H1 (cell line): ENCODE results near the gene RNF26. TPM values are rescaled to one million over a fixed set of nuclear protein-coding genes. Genes with fewer than 3 reads are reported as not detected.

ENCODE experiments used
- CTCF ChIA-PET: fragments of 300-600 bp; sonication (Branson Sonifier 250); formaldehyde crosslinking; loops from one replicate; lab custom pipeline; 2021; ENCODE audit not compliant: partially characterized antibody; lab: Charles Lee
- POLR2A ChIA-PET: fragments of 300-600 bp; sonication (Branson Sonifier 250); formaldehyde crosslinking; loops from one replicate; lab custom pipeline; 2021; ENCODE audit warnings: inconsistent platforms; ENCODE audit not compliant: partially characterized antibody; lab: Charles Lee
- DNase-seq, 2 experiments: peaks; one replicate each; pipeline versions ENCODE4 v3.0.0 to v3.0.0-alpha.2; 2010 to 2022; ENCODE audit warnings: low spot score in 2 of 2, low read depth in 1 of 2, mixed read lengths in 1 of 2
- FAIRE-seq: peaks from 2 replicates; lab custom pipeline; 2011; peaks lifted over from hg19 to GRCh38; lab: Jason Lieb, UNC
- H2AFZ ChIP-seq: 2 replicates; pipeline ENCODE4 v1.8.1; 2012; ENCODE audit warnings: low read length, inconsistent platforms
- H2AK5ac ChIP-seq: 2 replicates; pipeline ENCODE4 v1.6.1; 2013; ENCODE audit warnings: low read depth, low read length
- H2BK120ac ChIP-seq: replicated peaks from 2 replicates; pipeline ENCODE3; 2013; ENCODE audit warnings: low read depth, low read length, inconsistent platforms
- H2BK12ac ChIP-seq: 2 replicates; pipeline ENCODE4 v1.6.1; 2013; ENCODE audit warnings: low read depth, low read length
- H2BK15ac ChIP-seq: 2 replicates; pipeline ENCODE4 v1.6.1; 2013; ENCODE audit warnings: low read length
- H2BK20ac ChIP-seq: 2 replicates; pipeline ENCODE4 v1.6.1; 2013; ENCODE audit warnings: low read length
- H2BK5ac ChIP-seq: 2 replicates; pipeline ENCODE4 v1.6.1; 2013; ENCODE audit warnings: low read depth, low read length
- H3K14ac ChIP-seq: 2 replicates; pipeline ENCODE4 v1.6.1; 2013; ENCODE audit warnings: inconsistent platforms; ENCODE audit not compliant: insufficient read length
- H3K18ac ChIP-seq: 2 replicates; pipeline ENCODE4 v1.6.1; 2013; ENCODE audit warnings: low read length; ENCODE audit errors: extremely low read depth
- H3K23ac ChIP-seq: 2 replicates; pipeline ENCODE4 v1.6.1; 2013; ENCODE audit warnings: inconsistent platforms; ENCODE audit not compliant: insufficient read length
- H3K23me2 ChIP-seq: 2 replicates; pipeline ENCODE4 v1.6.1; 2013; ENCODE audit warnings: low read depth, low read length
- H3K27ac ChIP-seq: 2 replicates; pipeline ENCODE4 v1.6.1; 2011; ENCODE audit warnings: low read depth, low read length, inconsistent platforms
- H3K27me3 ChIP-seq, 4 experiments: replicated peaks in 1 of 4; 1 replicate in 1 of 4; 2 replicates in 3 of 4; pipeline versions ENCODE4 v1.6.1 to v1.8.1; 2011 to 2013; ENCODE audit warnings: low read length in 3 of 4, mild to moderate bottlenecking in 3 of 4, inconsistent platforms in 2 of 4, mixed read lengths in 2 of 4, moderate library complexity in 1 of 4; ENCODE audit not compliant: control insufficient read depth in 3 of 4, insufficient read depth in 3 of 4; ENCODE audit errors: extremely low read depth in 1 of 4
- H3K36me3 ChIP-seq, 4 experiments: 2 replicates each; pipeline versions ENCODE4 v1.6.1 to v1.8.1; 2011 to 2013; ENCODE audit warnings: mild to moderate bottlenecking in 4 of 4, low read length in 3 of 4, moderate library complexity in 2 of 4, control low read depth in 1 of 4, inconsistent platforms in 1 of 4; ENCODE audit not compliant: insufficient read depth in 4 of 4, control insufficient read depth in 2 of 4
- H3K4ac ChIP-seq: replicated peaks from 2 replicates; pipeline ENCODE3; 2013; ENCODE audit warnings: low read length, low read depth, mixed read lengths, inconsistent platforms; ENCODE audit not compliant: insufficient read length
- H3K4me1 ChIP-seq, 4 experiments: replicated peaks in 1 of 4; 1 replicate in 1 of 4; 2 replicates in 3 of 4; pipeline versions ENCODE4 v1.6.1 to v1.8.1; 2011 to 2013; ENCODE audit warnings: low read length in 3 of 4, inconsistent platforms in 2 of 4, mixed read lengths in 1 of 4; ENCODE audit not compliant: insufficient read depth in 4 of 4, control insufficient read depth in 3 of 4
- H3K4me2 ChIP-seq, 2 experiments: 2 replicates each; pipeline versions ENCODE4 v1.6.1 to v1.8.1; 2011 to 2013; ENCODE audit warnings: low read depth in 2 of 2, low read length in 2 of 2, control low read depth in 1 of 2, inconsistent platforms in 1 of 2, mild to moderate bottlenecking in 1 of 2; ENCODE audit not compliant: insufficient read depth in 1 of 2
- H3K4me3 ChIP-seq, 4 experiments: fragments of 200-600, 300-600 bp in 1 of 4; sonication (generic), shearing (Covaris generic), sonication (Bioruptor Twin) in 1 of 4; 2 replicates each; pipeline versions ENCODE4 v1.5.1 to v1.8.1; 2011 to 2016; ENCODE audit warnings: low read length in 4 of 4, low read depth in 3 of 4, control low read depth in 2 of 4, inconsistent platforms in 2 of 4, mild to moderate bottlenecking in 2 of 4, mixed read lengths in 1 of 4, moderate library complexity in 1 of 4; ENCODE audit not compliant: insufficient read depth in 2 of 4; ENCODE audit errors: extremely low read depth in 1 of 4
- H3K56ac ChIP-seq: replicated peaks from 2 replicates; pipeline ENCODE3; 2013; ENCODE audit warnings: low read depth, mild to moderate bottlenecking, mixed read lengths, low read length, inconsistent platforms; ENCODE audit not compliant: insufficient read length
- H3K79me1 ChIP-seq: 2 replicates; pipeline ENCODE4 v1.6.1; 2013; ENCODE audit warnings: low read depth, low read length, control low read depth
- H3K79me2 ChIP-seq, 2 experiments: 2 replicates each; pipeline versions ENCODE4 v1.6.1 to v1.8.1; 2012 to 2013; ENCODE audit warnings: low read length in 2 of 2, mild to moderate bottlenecking in 2 of 2, inconsistent platforms in 1 of 2; ENCODE audit not compliant: insufficient read depth in 2 of 2, control insufficient read depth in 1 of 2
- H3K9ac ChIP-seq, 4 experiments: replicated peaks in 1 of 4; 1 replicate in 1 of 4; 2 replicates in 3 of 4; pipeline versions ENCODE4 v1.6.1 to v1.8.1; 2011 to 2013; ENCODE audit warnings: low read depth in 3 of 4, low read length in 3 of 4, control low read depth in 2 of 4, mild to moderate bottlenecking in 2 of 4, moderate library complexity in 2 of 4, inconsistent platforms in 1 of 4; ENCODE audit errors: extremely low read depth in 1 of 4
- H3K9me3 ChIP-seq, 2 experiments: 2 replicates each; pipeline versions ENCODE4 v1.6.1 to v1.8.1; 2012 to 2013; ENCODE audit warnings: mild to moderate bottlenecking in 2 of 2, moderate library complexity in 2 of 2, control low read depth in 1 of 2, inconsistent platforms in 1 of 2, low read depth in 1 of 2, low read length in 1 of 2, mixed read lengths in 1 of 2; ENCODE audit not compliant: insufficient read depth in 2 of 2
- H4K20me1 ChIP-seq, 2 experiments: replicated peaks in 1 of 2; 2 replicates each; pipeline versions ENCODE3 to v1.8.1; 2011 to 2013; ENCODE audit warnings: inconsistent platforms in 2 of 2, low read length in 2 of 2, mild to moderate bottlenecking in 1 of 2; ENCODE audit not compliant: insufficient read depth in 2 of 2, control insufficient read depth in 1 of 2
- H4K5ac ChIP-seq: 2 replicates; pipeline ENCODE4 v1.6.1; 2013; ENCODE audit warnings: low read length, low read depth, mixed read lengths, inconsistent platforms; ENCODE audit not compliant: insufficient read length
- H4K8ac ChIP-seq: 2 replicates; pipeline ENCODE4 v1.8.0; 2013; ENCODE audit warnings: mild to moderate bottlenecking, moderate library complexity, low read length, inconsistent platforms; ENCODE audit not compliant: insufficient read depth; ENCODE audit errors: extremely low read depth
- H4K91ac ChIP-seq: replicated peaks from 2 replicates; pipeline ENCODE3; 2013; ENCODE audit warnings: low read length, mixed read lengths, inconsistent platforms; ENCODE audit not compliant: insufficient read length
- ATF2 ChIP-seq: IDR thresholded peaks from 2 replicates; pipeline ENCODE4 v1.6.1; 2012; ENCODE audit warnings: low read length, inconsistent platforms
- E2F6 ChIP-seq: IDR thresholded peaks from 2 replicates; pipeline ENCODE4 v1.6.1; 2012; ENCODE audit warnings: inconsistent platforms
- JUND ChIP-seq: IDR thresholded peaks from 2 replicates; pipeline ENCODE4 v1.6.1; 2011; ENCODE audit warnings: mild to moderate bottlenecking, improper control_type of control experiment, low read length
- NANOG ChIP-seq: IDR thresholded peaks from 2 replicates; pipeline ENCODE4 v1.6.1; 2011; ENCODE audit warnings: low read length, low read depth, mild to moderate bottlenecking, inconsistent platforms; ENCODE audit not compliant: insufficient read depth, poor library complexity, severe bottlenecking
- SIN3A ChIP-seq, 2 experiments: IDR thresholded peaks in 1 of 2; conservative IDR thresholded peaks in 1 of 2; 2 replicates each; pipeline ENCODE4 v1.6.1; 2011 to 2012; ENCODE audit warnings: low read length in 2 of 2, improper control_type of control experiment in 1 of 2, low read depth in 1 of 2, mild to moderate bottlenecking in 1 of 2
- SP4 ChIP-seq: IDR thresholded peaks from 2 replicates; pipeline ENCODE4 v1.6.1; 2012; ENCODE audit warnings: low read length, inconsistent platforms
- SRF ChIP-seq: IDR thresholded peaks from 2 replicates; pipeline ENCODE4 v1.6.1; 2011; ENCODE audit warnings: mild to moderate bottlenecking, low read depth, low read length, moderate library complexity
- YY1 ChIP-seq: IDR thresholded peaks from 2 replicates; pipeline ENCODE4 v1.6.1; 2011; ENCODE audit warnings: low read depth, mild to moderate bottlenecking, low read length
- WGBS, 2 experiments: shearing (Covaris generic) in 1 of 2; methylation state at CpG; one replicate each; pipeline versions ENCODE4 v1.1.6 to v1.1.7; 2013 to 2015; ENCODE audit warnings: low lambda C conversion rate in 2 of 2, mixed read lengths in 2 of 2, inconsistent platforms in 1 of 2, low coverage in 1 of 2, missing lambda C conversion rate in 1 of 2; ENCODE audit not compliant: insufficient replicate concordance in 2 of 2, insufficient coverage in 1 of 2, insufficient read length in 1 of 2; ENCODE audit errors: extremely low coverage in 1 of 2, missing lambda C conversion rate in 1 of 2; 5-methylcytosine and 5-hydroxymethylcytosine counted together
- polyA plus RNA-seq, 7 experiments: library from polyadenylated mRNA; depleted of rRNA in 3 of 7; stranded (reverse) in 5 of 7; unstranded in 2 of 7; fragments of >200 nt in 5 of 7; fragments of 200-250 nt in 2 of 7; gene quantifications; 1 replicate in 5 of 7; 2 replicates in 1 of 7; 4 replicates in 1 of 7; pipeline versions ENCODE4 v1.2.1 to v1.2.3, GENCODE V29; 2011 to 2013; ENCODE audit warnings: missing spikeins in 2 of 7, mixed read lengths in 2 of 7
- total RNA-seq: library from RNA; stranded (reverse); fragmentation: NEBNext Ultra II Directional; extraction: Animal tissue kit (Norgen Biotek cat#: 25700); gene quantifications from 2 replicates; pipeline ENCODE4 v1.2.1, GENCODE V29; 2021

RNF26 gene
- total and polyA plus RNA-seq, 2 of the 8 experiments (the other 6 are each of a cell fraction or from before 2014, with no cell fraction given): 82.7 to 84.0 TPM

- Histone ChIP-seq H2AK5ac (no peak overlapping the region), H3K9me3 (no peaks in the 10 kb centered on the region), H3K14ac (no peak overlapping the region), H4K91ac (peak overlapping the region; percentile 15), H3K23me2 (peaks cover 21% of the 10 kb centered on the region), H2BK120ac (no peak overlapping the region), H3K9ac (no peak overlapping the region), H3K36me3 (no peaks in the 10 kb centered on the region), H3K56ac (no peak overlapping the region), H3K23ac (no peak overlapping the region), H3K79me1 (no peaks in the 10 kb centered on the region), H4K5ac (peak overlapping the region; percentile 20), H2BK12ac (peak overlapping the region; percentile 55; the same call in 1 of the 2 replicates), H4K20me1 (peaks cover 0 to 2% of the 10 kb centered on the region in 2 experiments), H2AFZ (no peak overlapping the region), H2BK5ac (0 out of 2 replicates have a peak overlapping the region, but pooled peaks have one; percentile 54), H2BK15ac (peak overlapping the region; percentile 24; the same call in 1 of the 2 replicates), H3K27me3 (peaks cover 0 to 12% (median 10%) of the 10 kb centered on the region in 4 experiments; a peak in 6 of 7 replicates), H3K79me2 (no peaks in the 10 kb centered on the region), H4K8ac (peak overlapping the region; percentile 45; the same call in 1 of the 2 replicates), H3K27ac (no peak overlapping the region), H2BK20ac (no peak overlapping the region), H3K4me2 (peak overlapping the region; percentile 39 to 45; a peak in 3 of 4 replicates), H3K4ac (peak overlapping the region; percentile 32), H3K4me1 (peaks cover 9 to 59% (median 45%) of the 10 kb centered on the region in 4 experiments), H3K4me3 (peak overlapping the region in 3 of 4 experiments; percentile 5 to 33 (median 15); a peak in 3 of 8 replicates), H3K18ac (peak overlapping the region; percentile 32; the same call in 1 of the 2 replicates)
- CTCF ChIA-PET: interaction anchor here (0.9 to 26.3 kb wide), 13 partner anchors 10 to 730 kb away, joined by 3 to 474 read pairs (median 5); partner anchors contain the start of genes C1QTNF5, MFRP and THY1
- POLR2A ChIA-PET: interaction anchor here (0.6 to 1.6 kb wide), 4 partner anchors 13 to 87 kb away, joined by 3 to 6 read pairs (median 4); partner anchors contain the start of gene C1QTNF5
- 59% methylated on average over 5 of the region's 6 CpGs; no CpG with 5 or more reads in 1 of the 2 experiments for WGBS, 2 experiments
- no peak for FAIRE-seq
- no peak for DNase-seq
- no peak for TF ChIP-seq YY1
- no peak for TF ChIP-seq NANOG
- no peak for TF ChIP-seq ATF2
- TF ChIP-seq SRF: no peak
- TF ChIP-seq SP4: 0 out of 2 replicates have a peak, but pooled peaks have one; percentile 53
- 0 out of 4 replicates have a peak, but pooled peaks of 1 of the 2 experiments have one; percentile 43 for TF ChIP-seq SIN3A (conservative IDR thresholded peaks at IDR 0.05 in 1 of 2, IDR thresholded peaks at IDR 0.05 in 1 of 2; ENCODE audit: low read depth in 1 of 2, low read length in 2 of 2)
- no peak for TF ChIP-seq JUND
- TF ChIP-seq E2F6: no peak
Measured at GRCh38 chr11:119377961-119378667, 43.8 kb downstream of the RNF26 start.
